A549 (cell line): ENCODE measurements around the gene MAPKAPK2.

Experiments used
- CHD2 ChIP-seq: fragments of 150-350 bp; IDR thresholded peaks from 2 replicates; pipeline ENCODE4 v1.6.1; 2014; ENCODE audit warnings: low read length; ENCODE audit not compliant: partially characterized antibody
- EP300 ChIP-seq, 2 experiments: fragments of >200 bp; sonication (Bioruptor Twin); formaldehyde crosslinking; IDR thresholded peaks; 2 replicates in 1 of 2; 3 replicates in 1 of 2; pipeline ENCODE4 v1.6.1; 2016 to 2017
- HDAC2 ChIP-seq: fragments of 200-600 bp; sonication (generic); IDR thresholded peaks from 2 replicates; pipeline ENCODE4 v1.6.1; 2016
- POLR2A ChIP-seq: IDR thresholded peaks from 2 replicates; pipeline ENCODE4 v1.6.1; 2012; ENCODE audit warnings: mild to moderate bottlenecking, low read length
- RAD21 ChIP-seq, 2 experiments: fragments of >200 bp in 1 of 2; sonication (Bioruptor Twin) in 1 of 2; formaldehyde crosslinking in 1 of 2; IDR thresholded peaks in 1 of 2; conservative IDR thresholded peaks in 1 of 2; 2 replicates in 1 of 2; 3 replicates in 1 of 2; pipeline ENCODE4 v1.6.1; 2012 to 2018; ENCODE audit warnings: inconsistent platforms in 1 of 2
- RCOR1 ChIP-seq: fragments of 150-350 bp; IDR thresholded peaks from 2 replicates; pipeline ENCODE4 v1.6.1; 2014; ENCODE audit warnings: antibody characterized with exemption, low read length, low read depth
- SREBF2 ChIP-seq: fragments of 450-650 bp; IDR thresholded peaks from 2 replicates; pipeline ENCODE4 v1.6.1; 2014; ENCODE audit warnings: mild to moderate bottlenecking, moderate library complexity
- ZNF302 ChIP-seq: fragments of 250-450 bp; sonication (Bioruptor Pico); IDR thresholded peaks from 2 replicates; pipeline ENCODE4 v1.9.0; 2021; ENCODE audit warnings: inconsistent platforms, mild to moderate bottlenecking, moderate library complexity
- TF ChIP-seq, protein P1 (sequence below): fragments of >200 bp; sonication (Bioruptor Twin); formaldehyde crosslinking; IDR thresholded peaks from 3 replicates; pipeline ENCODE4 v1.5.1; 2016
- TF ChIP-seq, protein P2 (sequence below): fragments of 150-350 bp; IDR thresholded peaks from 2 replicates; pipeline ENCODE4 v1.6.1; 2014; ENCODE audit warnings: low read depth, mild to moderate bottlenecking, low read length
- TF ChIP-seq, protein P3 (sequence below): fragments of 200-600 bp; sonication (generic); IDR thresholded peaks from 2 replicates; pipeline ENCODE4 v1.6.1; 2016; ENCODE audit warnings: antibody characterized with exemption, mild to moderate bottlenecking, moderate library complexity
- TF ChIP-seq, protein P4 (sequence below): IDR thresholded peaks from 2 replicates; pipeline ENCODE4 v1.6.1; 2012

DNA sequence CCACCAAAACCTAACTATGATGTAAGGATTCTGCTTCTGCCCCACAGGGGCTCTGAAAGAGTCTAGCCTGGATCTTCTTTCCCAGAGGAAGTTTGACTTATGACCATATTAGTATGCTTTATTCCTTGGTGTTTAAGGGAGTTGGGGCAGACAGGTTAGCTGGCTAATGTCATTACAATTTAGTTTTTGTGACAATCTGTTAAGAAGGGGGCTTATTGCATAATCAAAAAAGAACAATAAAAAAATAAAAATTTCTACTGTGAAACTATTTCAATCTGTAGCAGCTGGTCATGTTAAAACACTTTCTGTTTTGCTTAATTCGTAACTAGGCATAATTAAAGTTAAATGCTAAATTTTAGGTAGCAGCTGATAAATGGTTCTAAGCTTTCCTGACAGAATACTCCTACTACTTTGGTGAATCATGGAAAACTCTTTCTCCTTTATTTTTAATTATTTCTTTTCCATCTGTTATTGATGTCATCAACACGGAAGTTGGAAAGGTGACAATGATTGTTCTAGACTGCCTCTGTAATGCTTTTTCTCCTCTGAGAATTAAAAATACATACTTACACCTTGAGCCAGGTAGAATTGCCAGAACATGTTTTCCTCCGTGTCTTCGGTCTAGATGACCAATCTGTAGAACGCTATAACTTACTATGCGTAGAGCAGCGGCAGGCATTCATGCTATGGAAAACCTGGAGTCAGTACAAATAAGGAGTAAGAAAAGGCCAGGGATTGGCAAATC, 30.8 kb upstream of the MAPKAPK2 start:
- no peak for TF ChIP-seq RAD21 (conservative IDR thresholded peaks at IDR 0.05 in 1 of 2, IDR thresholded peaks at IDR 0.05 in 1 of 2)
- TF ChIP-seq, protein P1, sequence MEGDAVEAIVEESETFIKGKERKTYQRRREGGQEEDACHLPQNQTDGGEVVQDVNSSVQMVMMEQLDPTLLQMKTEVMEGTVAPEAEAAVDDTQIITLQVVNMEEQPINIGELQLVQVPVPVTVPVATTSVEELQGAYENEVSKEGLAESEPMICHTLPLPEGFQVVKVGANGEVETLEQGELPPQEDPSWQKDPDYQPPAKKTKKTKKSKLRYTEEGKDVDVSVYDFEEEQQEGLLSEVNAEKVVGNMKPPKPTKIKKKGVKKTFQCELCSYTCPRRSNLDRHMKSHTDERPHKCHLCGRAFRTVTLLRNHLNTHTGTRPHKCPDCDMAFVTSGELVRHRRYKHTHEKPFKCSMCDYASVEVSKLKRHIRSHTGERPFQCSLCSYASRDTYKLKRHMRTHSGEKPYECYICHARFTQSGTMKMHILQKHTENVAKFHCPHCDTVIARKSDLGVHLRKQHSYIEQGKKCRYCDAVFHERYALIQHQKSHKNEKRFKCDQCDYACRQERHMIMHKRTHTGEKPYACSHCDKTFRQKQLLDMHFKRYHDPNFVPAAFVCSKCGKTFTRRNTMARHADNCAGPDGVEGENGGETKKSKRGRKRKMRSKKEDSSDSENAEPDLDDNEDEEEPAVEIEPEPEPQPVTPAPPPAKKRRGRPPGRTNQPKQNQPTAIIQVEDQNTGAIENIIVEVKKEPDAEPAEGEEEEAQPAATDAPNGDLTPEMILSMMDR = no peak
- no peak for TF ChIP-seq POLR2A
- TF ChIP-seq SREBF2 = no peak
- TF ChIP-seq, protein P2, sequence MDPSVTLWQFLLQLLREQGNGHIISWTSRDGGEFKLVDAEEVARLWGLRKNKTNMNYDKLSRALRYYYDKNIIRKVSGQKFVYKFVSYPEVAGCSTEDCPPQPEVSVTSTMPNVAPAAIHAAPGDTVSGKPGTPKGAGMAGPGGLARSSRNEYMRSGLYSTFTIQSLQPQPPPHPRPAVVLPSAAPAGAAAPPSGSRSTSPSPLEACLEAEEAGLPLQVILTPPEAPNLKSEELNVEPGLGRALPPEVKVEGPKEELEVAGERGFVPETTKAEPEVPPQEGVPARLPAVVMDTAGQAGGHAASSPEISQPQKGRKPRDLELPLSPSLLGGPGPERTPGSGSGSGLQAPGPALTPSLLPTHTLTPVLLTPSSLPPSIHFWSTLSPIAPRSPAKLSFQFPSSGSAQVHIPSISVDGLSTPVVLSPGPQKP = no peak
- no peak for TF ChIP-seq RCOR1
- TF ChIP-seq EP300 (IDR thresholded peaks at IDR 0.05) = no peak
- TF ChIP-seq, protein P3, sequence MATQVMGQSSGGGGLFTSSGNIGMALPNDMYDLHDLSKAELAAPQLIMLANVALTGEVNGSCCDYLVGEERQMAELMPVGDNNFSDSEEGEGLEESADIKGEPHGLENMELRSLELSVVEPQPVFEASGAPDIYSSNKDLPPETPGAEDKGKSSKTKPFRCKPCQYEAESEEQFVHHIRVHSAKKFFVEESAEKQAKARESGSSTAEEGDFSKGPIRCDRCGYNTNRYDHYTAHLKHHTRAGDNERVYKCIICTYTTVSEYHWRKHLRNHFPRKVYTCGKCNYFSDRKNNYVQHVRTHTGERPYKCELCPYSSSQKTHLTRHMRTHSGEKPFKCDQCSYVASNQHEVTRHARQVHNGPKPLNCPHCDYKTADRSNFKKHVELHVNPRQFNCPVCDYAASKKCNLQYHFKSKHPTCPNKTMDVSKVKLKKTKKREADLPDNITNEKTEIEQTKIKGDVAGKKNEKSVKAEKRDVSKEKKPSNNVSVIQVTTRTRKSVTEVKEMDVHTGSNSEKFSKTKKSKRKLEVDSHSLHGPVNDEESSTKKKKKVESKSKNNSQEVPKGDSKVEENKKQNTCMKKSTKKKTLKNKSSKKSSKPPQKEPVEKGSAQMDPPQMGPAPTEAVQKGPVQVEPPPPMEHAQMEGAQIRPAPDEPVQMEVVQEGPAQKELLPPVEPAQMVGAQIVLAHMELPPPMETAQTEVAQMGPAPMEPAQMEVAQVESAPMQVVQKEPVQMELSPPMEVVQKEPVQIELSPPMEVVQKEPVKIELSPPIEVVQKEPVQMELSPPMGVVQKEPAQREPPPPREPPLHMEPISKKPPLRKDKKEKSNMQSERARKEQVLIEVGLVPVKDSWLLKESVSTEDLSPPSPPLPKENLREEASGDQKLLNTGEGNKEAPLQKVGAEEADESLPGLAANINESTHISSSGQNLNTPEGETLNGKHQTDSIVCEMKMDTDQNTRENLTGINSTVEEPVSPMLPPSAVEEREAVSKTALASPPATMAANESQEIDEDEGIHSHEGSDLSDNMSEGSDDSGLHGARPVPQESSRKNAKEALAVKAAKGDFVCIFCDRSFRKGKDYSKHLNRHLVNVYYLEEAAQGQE = no peak
- TF ChIP-seq CHD2 = no peak
- TF ChIP-seq HDAC2 = no peak
- TF ChIP-seq ZNF302 = no peak
- TF ChIP-seq, protein P4, sequence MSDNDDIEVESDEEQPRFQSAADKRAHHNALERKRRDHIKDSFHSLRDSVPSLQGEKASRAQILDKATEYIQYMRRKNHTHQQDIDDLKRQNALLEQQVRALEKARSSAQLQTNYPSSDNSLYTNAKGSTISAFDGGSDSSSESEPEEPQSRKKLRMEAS = no peak
